ENCODE measurements around the gene KLF7.

- TF ChIP-seq CTCF (IDR thresholded peaks at IDR 0.05; ENCODE audit: low read depth, low read length, poor library complexity, severe bottlenecking) (no peak), EZH2phosphoT487 (IDR thresholded peaks at IDR 0.05; ENCODE audit: borderline replicate concordance, low read length) (no peak)
These were observed 121.1 kb downstream of the KLF7 start for GRCh38 chr2:207044379-207045362.

Measured in DOHH2 (cell line).